SK-N-SH (cell line): ENCODE results near the gene CEACAM4. TPM values are rescaled to one million over a fixed set of nuclear protein-coding genes. Genes with fewer than 3 reads are reported as not detected.

Experiments used
- CTCF ChIA-PET: fragments of 300-600, 350-600 bp; formaldehyde crosslinking; extraction: SDS; loops from one replicate; lab custom pipeline; 2021; lab: Yijun Ruan, JAX
- POLR2A ChIA-PET: fragments of 350-600 bp; sonication (Branson Sonifier 250); formaldehyde crosslinking; extraction: SDS; loops from one replicate; lab custom pipeline; 2020; ENCODE audit warnings: antibody characterized with exemption, inconsistent platforms; lab: Yijun Ruan, JAX
- DNase-seq: peaks from one replicate; pipeline ENCODE4 v3.0.0; 2012
- H2AFZ ChIP-seq: fragments of 200-600 bp; sonication (generic); 2 replicates; pipeline ENCODE4 v1.8.1; 2016; ENCODE audit warnings: antibody characterized with exemption, mild to moderate bottlenecking, low read depth
- H3F3A ChIP-seq: fragments of 200-600 bp; sonication (generic); replicated peaks from 2 replicates; pipeline ENCODE3; 2016; ENCODE audit warnings: antibody characterized with exemption, mild to moderate bottlenecking; ENCODE audit not compliant: insufficient read depth
- H3K27ac ChIP-seq, 2 experiments: fragments of 200-500 bp in 1 of 2; fragments of 200-600 bp in 1 of 2; sonication (Bioruptor generic) in 1 of 2; sonication (generic), shearing (Covaris generic) in 1 of 2; 2 replicates each; pipeline versions ENCODE4 v1.5.1 to v1.6.1; 2014 to 2016; ENCODE audit warnings: low read depth in 2 of 2, inconsistent platforms in 1 of 2, low read length in 1 of 2, mild to moderate bottlenecking in 1 of 2, mixed read lengths in 1 of 2
- H3K27me3 ChIP-seq: fragments of 200-600 bp; sonication (generic), shearing (Covaris generic); 2 replicates; pipeline ENCODE4 v1.6.1; 2016; ENCODE audit warnings: mixed run types; ENCODE audit not compliant: insufficient read depth
- H3K36me3 ChIP-seq, 2 experiments: fragments of 200-500 bp in 1 of 2; fragments of 200-600 bp in 1 of 2; sonication (Bioruptor generic) in 1 of 2; sonication (generic) in 1 of 2; replicated peaks in 1 of 2; 2 replicates each; pipeline versions ENCODE3 to v1.5.1; 2014 to 2016; ENCODE audit warnings: low read length in 1 of 2, mild to moderate bottlenecking in 1 of 2; ENCODE audit not compliant: insufficient read depth in 2 of 2, control insufficient read depth in 1 of 2
- H3K4me1 ChIP-seq, 2 experiments: fragments of 200-500 bp in 1 of 2; fragments of 200-600 bp in 1 of 2; sonication (Bioruptor generic) in 1 of 2; sonication (generic), shearing (Covaris generic) in 1 of 2; 2 replicates each; pipeline versions ENCODE4 v1.5.1 to v1.6.1; 2014 to 2016; ENCODE audit warnings: low read depth in 1 of 2, low read length in 1 of 2, mixed run types in 1 of 2; ENCODE audit not compliant: insufficient read depth in 2 of 2, control insufficient read depth in 1 of 2
- H3K4me2 ChIP-seq: fragments of 200-600 bp; sonication (generic), shearing (Covaris generic); 2 replicates; pipeline ENCODE4 v1.6.1; 2017; ENCODE audit warnings: mixed run types
- H3K4me3 ChIP-seq, 2 experiments: fragments of 200-500 bp in 1 of 2; fragments of 200-600 bp in 1 of 2; sonication (Bioruptor generic) in 1 of 2; sonication (generic), shearing (Covaris generic) in 1 of 2; 2 replicates each; pipeline versions ENCODE4 v1.5.1 to v1.8.1; 2014 to 2016; ENCODE audit warnings: low read depth in 2 of 2, inconsistent platforms in 1 of 2, low read length in 1 of 2, mild to moderate bottlenecking in 1 of 2, mixed read lengths in 1 of 2, moderate library complexity in 1 of 2
- H3K79me2 ChIP-seq: fragments of 200-600 bp; sonication (generic); 2 replicates; pipeline ENCODE4 v1.8.1; 2017; ENCODE audit warnings: mild to moderate bottlenecking; ENCODE audit not compliant: insufficient read depth
- H3K9ac ChIP-seq: fragments of 200-600 bp; sonication (generic); 2 replicates; pipeline ENCODE4 v1.6.1; 2017; ENCODE audit warnings: mixed run types
- H3K9me2 ChIP-seq: fragments of 200-600 bp; sonication (generic); 2 replicates; pipeline ENCODE4 v1.6.1; 2017; ENCODE audit warnings: mixed run types
- H3K9me3 ChIP-seq: fragments of 200-600 bp; sonication (generic); 2 replicates; pipeline ENCODE4 v1.6.1; 2017; ENCODE audit warnings: mixed run types, mild to moderate bottlenecking, moderate library complexity
- H4K20me1 ChIP-seq: fragments of 200-600 bp; sonication (generic); 2 replicates; pipeline ENCODE4 v1.6.1; 2017; ENCODE audit warnings: mild to moderate bottlenecking, mixed run types; ENCODE audit not compliant: insufficient read depth
- CHD2 ChIP-seq: fragments of 150-350 bp; IDR thresholded peaks from 2 replicates; pipeline ENCODE4 v1.6.1; 2018; ENCODE audit warnings: low read length; ENCODE audit not compliant: partially characterized antibody
- EZH2phosphoT487 ChIP-seq: fragments of 200-600 bp; sonication (generic); IDR thresholded peaks from 2 replicates; pipeline ENCODE4 v1.6.1; 2017; ENCODE audit warnings: low read depth, mixed run types, mild to moderate bottlenecking, antibody characterized with exemption, moderate library complexity, borderline replicate concordance
- FOSL2 ChIP-seq: IDR thresholded peaks from 2 replicates; pipeline ENCODE4 v1.4.0; 2012; ENCODE audit warnings: low read depth, mild to moderate bottlenecking, moderate library complexity, borderline replicate concordance
- FOXM1 ChIP-seq: IDR thresholded peaks from 2 replicates; pipeline ENCODE4 v1.4.0; 2012; ENCODE audit warnings: low read depth, mild to moderate bottlenecking
- GABPA ChIP-seq: IDR thresholded peaks from 2 replicates; pipeline ENCODE4 v1.4.0; 2012; ENCODE audit warnings: low read depth, mild to moderate bottlenecking
- JUND ChIP-seq: IDR thresholded peaks from 2 replicates; pipeline ENCODE4 v1.4.0; 2012
- MEF2A ChIP-seq: IDR thresholded peaks from 2 replicates; pipeline ENCODE4 v1.4.0; 2012; ENCODE audit warnings: low read depth, borderline replicate concordance
- NFIC ChIP-seq: IDR thresholded peaks from 2 replicates; pipeline ENCODE4 v1.4.0; 2012; ENCODE audit warnings: borderline replicate concordance
- NRF1 ChIP-seq: IDR thresholded peaks from 2 replicates; pipeline ENCODE4 v1.6.1; 2012; ENCODE audit warnings: low read depth, mild to moderate bottlenecking, low read length
- RCOR1 ChIP-seq: fragments of 150-350 bp; IDR thresholded peaks from 2 replicates; pipeline ENCODE4 v1.6.1; 2017; ENCODE audit warnings: antibody characterized with exemption, low read length
- REST ChIP-seq: IDR thresholded peaks from 2 replicates; pipeline ENCODE4 v1.6.1; 2012; ENCODE audit warnings: mild to moderate bottlenecking, low read depth, low read length, moderate library complexity
- SIN3A ChIP-seq: IDR thresholded peaks from 2 replicates; pipeline ENCODE4 v1.6.1; 2012; ENCODE audit warnings: low read depth, mild to moderate bottlenecking, low read length, moderate library complexity, borderline replicate concordance
- TCF12 ChIP-seq: IDR thresholded peaks from 2 replicates; pipeline ENCODE4 v1.4.0; 2012
- WGBS: methylation state at CpG from one replicate; pipeline ENCODE4 v1.1.6; 2017; ENCODE audit warnings: low lambda C conversion rate; 5-methylcytosine and 5-hydroxymethylcytosine counted together
- polyA plus RNA-seq, 3 experiments: library from polyadenylated mRNA; depleted of rRNA; stranded (reverse); fragments of >200 nt; gene quantifications; 2 replicates each; pipeline ENCODE4 v1.2.3, GENCODE V29; 2012
- TF ChIP-seq, protein P1 (sequence below): IDR thresholded peaks from 2 replicates; pipeline ENCODE4 v1.4.0; 2012; ENCODE audit warnings: low read depth, borderline replicate concordance
- TF ChIP-seq, protein P2 (sequence below): fragments of 200-600 bp; sonication (generic); IDR thresholded peaks from 2 replicates; pipeline ENCODE4 v1.6.1; 2017; ENCODE audit warnings: antibody characterized with exemption, mild to moderate bottlenecking, moderate library complexity

CEACAM4 gene
- polyA plus RNA-seq, 1 of the 3 experiments (the other 2 are of a cell fraction) = not detected

- H3K27me3 ChIP-seq = no peaks in the 10 kb centered on the region
- no peak overlapping the region for H3K4me2 ChIP-seq
- peak; percentile 97 for TF ChIP-seq REST
- no peak for TF ChIP-seq MEF2A
- POLR2A ChIA-PET = no interaction called here
- CTCF ChIA-PET = interaction anchor here (2.1 kb wide), 1 partner anchor 25 kb away, joined by 7 read pairs; no protein-coding TSS in a partner anchor
- no peaks in the 10 kb centered on the region for H3K79me2 ChIP-seq
- DNase-seq = no peak
- WGBS = 3% methylated on average over 9 of the region's 9 CpGs
- no peaks in the 10 kb centered on the region for H4K20me1 ChIP-seq
- H3K9me2 ChIP-seq = no peaks in the 10 kb centered on the region
- no peak overlapping the region for H3K9ac ChIP-seq
- no peaks in the 10 kb centered on the region for H3F3A ChIP-seq
- H3K27ac ChIP-seq = no peak overlapping the region
- H3K4me3 ChIP-seq = no peak overlapping the region
- no peaks in the 10 kb centered on the region for H3K4me1 ChIP-seq
- H3K9me3 ChIP-seq = no peaks in the 10 kb centered on the region
- no peaks in the 10 kb centered on the region for H3K36me3 ChIP-seq
- no peak overlapping the region for H2AFZ ChIP-seq
Observed at GRCh38 chr19:41616792-41617621, 9.9 kb downstream of the CEACAM4 start.

- POLR2A ChIA-PET = no interaction called here
- no peak overlapping the region for H3K4me2 ChIP-seq
- H3K36me3 ChIP-seq = no peaks in the 10 kb centered on the region
- no peaks in the 10 kb centered on the region for H3K9me3 ChIP-seq
- H3F3A ChIP-seq = no peaks in the 10 kb centered on the region
- no peak for DNase-seq
- no peaks in the 10 kb centered on the region for H3K9me2 ChIP-seq
- TF ChIP-seq NFIC = no peak
- TF ChIP-seq EZH2phosphoT487 = no peak
- TF ChIP-seq NRF1 = no peak
- no peak for TF ChIP-seq TCF12
- TF ChIP-seq, protein P1, sequence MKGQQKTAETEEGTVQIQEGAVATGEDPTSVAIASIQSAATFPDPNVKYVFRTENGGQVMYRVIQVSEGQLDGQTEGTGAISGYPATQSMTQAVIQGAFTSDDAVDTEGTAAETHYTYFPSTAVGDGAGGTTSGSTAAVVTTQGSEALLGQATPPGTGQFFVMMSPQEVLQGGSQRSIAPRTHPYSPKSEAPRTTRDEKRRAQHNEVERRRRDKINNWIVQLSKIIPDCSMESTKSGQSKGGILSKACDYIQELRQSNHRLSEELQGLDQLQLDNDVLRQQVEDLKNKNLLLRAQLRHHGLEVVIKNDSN = no peak
- TF ChIP-seq FOXM1 = no peak
- no peak for TF ChIP-seq GABPA
- no peak for TF ChIP-seq SIN3A
- no peak for TF ChIP-seq JUND
- TF ChIP-seq CHD2 = no peak
- no peak for TF ChIP-seq RCOR1
- TF ChIP-seq, protein P2, sequence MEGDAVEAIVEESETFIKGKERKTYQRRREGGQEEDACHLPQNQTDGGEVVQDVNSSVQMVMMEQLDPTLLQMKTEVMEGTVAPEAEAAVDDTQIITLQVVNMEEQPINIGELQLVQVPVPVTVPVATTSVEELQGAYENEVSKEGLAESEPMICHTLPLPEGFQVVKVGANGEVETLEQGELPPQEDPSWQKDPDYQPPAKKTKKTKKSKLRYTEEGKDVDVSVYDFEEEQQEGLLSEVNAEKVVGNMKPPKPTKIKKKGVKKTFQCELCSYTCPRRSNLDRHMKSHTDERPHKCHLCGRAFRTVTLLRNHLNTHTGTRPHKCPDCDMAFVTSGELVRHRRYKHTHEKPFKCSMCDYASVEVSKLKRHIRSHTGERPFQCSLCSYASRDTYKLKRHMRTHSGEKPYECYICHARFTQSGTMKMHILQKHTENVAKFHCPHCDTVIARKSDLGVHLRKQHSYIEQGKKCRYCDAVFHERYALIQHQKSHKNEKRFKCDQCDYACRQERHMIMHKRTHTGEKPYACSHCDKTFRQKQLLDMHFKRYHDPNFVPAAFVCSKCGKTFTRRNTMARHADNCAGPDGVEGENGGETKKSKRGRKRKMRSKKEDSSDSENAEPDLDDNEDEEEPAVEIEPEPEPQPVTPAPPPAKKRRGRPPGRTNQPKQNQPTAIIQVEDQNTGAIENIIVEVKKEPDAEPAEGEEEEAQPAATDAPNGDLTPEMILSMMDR = no peak
- no peak for TF ChIP-seq FOSL2
- TF ChIP-seq, all 33 proteins: peak for 0
- Histone ChIP-seq H2AFZ (no peak overlapping the region), H3K27me3 (no peaks in the 10 kb centered on the region; the same call in 1 of the 2 replicates), H3K4me3 (no peak overlapping the region), H3K27ac (no peak overlapping the region), H3K9ac (no peak overlapping the region), H4K20me1 (no peaks in the 10 kb centered on the region), H3K79me2 (no peaks in the 10 kb centered on the region), H3K4me1 (no peaks in the 10 kb centered on the region)
- WGBS = 19% methylated on average over 3 of the region's 4 CpGs
- CTCF ChIA-PET = interaction anchor here (4.1 kb wide), 1 partner anchor 18 kb away, joined by 14 read pairs; no protein-coding TSS in a partner anchor
Observed at GRCh38 chr19:41615207-41615606, 11.7 kb downstream of the CEACAM4 start.
